Effector memory CD8-positive, alpha-beta T cell (primary cell): ENCODE data around the gene GALNT2.

ENCODE experiments used
- ATAC-seq: fragments of 150-1000 bp; cut with Tn5 transposase; replicated peaks from 2 replicates; pipeline ENCODE4 v1.10.0; 2021; ENCODE audit warnings: mild to moderate bottlenecking, moderate library complexity
- DNase-seq, 3 experiments: peaks; one replicate each; pipeline ENCODE4 v3.0.0; 2021
- H3K27ac Mint-ChIP-seq, 2 donors: one replicate each; pipeline ENCODE4 v1.8.0; 2022; ENCODE audit warnings: mild to moderate bottlenecking in 2 of 2, mixed read lengths in 2 of 2, moderate library complexity in 2 of 2
- H3K27me3 Mint-ChIP-seq, 2 donors: one replicate each; pipeline ENCODE4 v1.8.0; 2022; ENCODE audit warnings: mixed read lengths in 2 of 2
- H3K36me3 Mint-ChIP-seq: one replicate; pipeline ENCODE4 v1.8.0; 2022; ENCODE audit warnings: mild to moderate bottlenecking, moderate library complexity, mixed read lengths; ENCODE audit not compliant: insufficient read depth
- H3K4me1 Mint-ChIP-seq, 2 donors: one replicate each; pipeline ENCODE4 v1.8.0; 2022; ENCODE audit warnings: low read depth in 2 of 2, mixed read lengths in 2 of 2
- H3K4me3 Mint-ChIP-seq, 2 donors: one replicate each; pipeline ENCODE4 v1.8.0; 2022; ENCODE audit warnings: mild to moderate bottlenecking in 2 of 2, mixed read lengths in 2 of 2, moderate library complexity in 2 of 2
- H3K9me3 Mint-ChIP-seq, 2 donors: one replicate each; pipeline ENCODE4 v1.8.0; 2022; ENCODE audit warnings: mixed read lengths in 2 of 2

Gene GALNT2

GRCh38 chr1:230121950-230122349, 54.9 kb downstream of the GALNT2 start:
- no peak overlapping the region for H3K27ac Mint-ChIP-seq
- no peaks in the 10 kb centered on the region for H3K9me3 Mint-ChIP-seq
- H3K4me3 Mint-ChIP-seq: no peak overlapping the region
- no peaks in the 10 kb centered on the region for H3K27me3 Mint-ChIP-seq
- no peak for DNase-seq
- peaks cover 62 to 63% of the 10 kb centered on the region in 2 donors for H3K4me1 Mint-ChIP-seq
- H3K36me3 Mint-ChIP-seq: peaks cover 5% of the 10 kb centered on the region
- no peak for ATAC-seq

- Mint-ChIP-seq H3K4me1 (peaks cover 64 to 66% of the 10 kb centered on the region in 2 donors), H3K4me3 (peak overlapping the region in 1 of 2 donors; percentile 35), H3K27ac (peak overlapping the region; percentile 36 to 77), H3K36me3 (peaks cover 5% of the 10 kb centered on the region), H3K9me3 (no peaks in the 10 kb centered on the region), H3K27me3 (no peaks in the 10 kb centered on the region)
- DNase-seq: no peak
- no peak for ATAC-seq
Measured at GRCh38 chr1:230122366-230123279, 55.6 kb downstream of the GALNT2 start.

- ATAC-seq: peak; percentile 75
- peaks cover 64 to 67% of the 10 kb centered on the region in 2 donors for H3K4me1 Mint-ChIP-seq
- no peak for DNase-seq
- peaks cover 7% of the 10 kb centered on the region for H3K36me3 Mint-ChIP-seq
- H3K4me3 Mint-ChIP-seq: peak overlapping the region; percentile 35 to 41
- H3K27ac Mint-ChIP-seq: peak overlapping the region; percentile 36 to 77
- no peaks in the 10 kb centered on the region for H3K9me3 Mint-ChIP-seq
- no peaks in the 10 kb centered on the region for H3K27me3 Mint-ChIP-seq
Measured at GRCh38 chr1:230123280-230124185, 56.5 kb downstream of the GALNT2 start.

- Mint-ChIP-seq H3K9me3 (no peaks in the 10 kb centered on the region), H3K4me3 (peak overlapping the region; percentile 35 to 41), H3K4me1 (peaks cover 61 to 64% of the 10 kb centered on the region in 2 donors), H3K27me3 (no peaks in the 10 kb centered on the region), H3K36me3 (peaks cover 7% of the 10 kb centered on the region), H3K27ac (peak overlapping the region; percentile 77)
- DNase-seq (no peak), ATAC-seq (peak; percentile 41)
Measured at GRCh38 chr1:230124186-230125128, 57.4 kb downstream of the GALNT2 start.

- Mint-ChIP-seq H3K4me1 (peaks cover 64 to 65% of the 10 kb centered on the region in 2 donors), H3K27ac (peak overlapping the region; percentile 75 to 77), H3K4me3 (peak overlapping the region; percentile 20 to 41), H3K36me3 (peaks cover 7% of the 10 kb centered on the region), H3K9me3 (no peaks in the 10 kb centered on the region), H3K27me3 (no peaks in the 10 kb centered on the region)
- no peak for ATAC-seq
- DNase-seq: no peak
Measured at GRCh38 chr1:230125141-230125540, 58.1 kb downstream of the GALNT2 start.

GRCh38 chr1:230125640-230126528, 58.8 kb downstream of the GALNT2 start:
- no peak for DNase-seq
- ATAC-seq: no peak
- peaks cover 62 to 63% of the 10 kb centered on the region in 2 donors for H3K4me1 Mint-ChIP-seq
- H3K4me3 Mint-ChIP-seq: peak overlapping the region; percentile 37 to 55
- H3K36me3 Mint-ChIP-seq: peaks cover 3% of the 10 kb centered on the region
- no peaks in the 10 kb centered on the region for H3K9me3 Mint-ChIP-seq
- H3K27ac Mint-ChIP-seq: peak overlapping the region; percentile 12 to 63
- no peaks in the 10 kb centered on the region for H3K27me3 Mint-ChIP-seq

- ATAC-seq: no peak
- H3K27me3 Mint-ChIP-seq: no peaks in the 10 kb centered on the region
- peak overlapping the region; percentile 55 for H3K4me3 Mint-ChIP-seq
- H3K9me3 Mint-ChIP-seq: no peaks in the 10 kb centered on the region
- DNase-seq: no peak
- peaks cover 3% of the 10 kb centered on the region for H3K36me3 Mint-ChIP-seq
- peaks cover 57 to 62% of the 10 kb centered on the region in 2 donors for H3K4me1 Mint-ChIP-seq
- peak overlapping the region; percentile 12 to 63 for H3K27ac Mint-ChIP-seq
Measured at GRCh38 chr1:230126529-230127104, 59.6 kb downstream of the GALNT2 start.

GRCh38 chr1:230127105-230128054, 60.3 kb downstream of the GALNT2 start:
- H3K36me3 Mint-ChIP-seq: peaks cover 3% of the 10 kb centered on the region
- ATAC-seq: peak; percentile 62
- H3K4me3 Mint-ChIP-seq: peak overlapping the region; percentile 55
- H3K27me3 Mint-ChIP-seq: no peaks in the 10 kb centered on the region
- peak in 1 of 3 experiments; percentile 9 for DNase-seq
- H3K4me1 Mint-ChIP-seq: peaks cover 60 to 67% of the 10 kb centered on the region in 2 donors
- H3K9me3 Mint-ChIP-seq: no peaks in the 10 kb centered on the region
- H3K27ac Mint-ChIP-seq: peak overlapping the region; percentile 63 to 69

GRCh38 chr1:230128569-230129285, 61.7 kb downstream of the GALNT2 start:
- H3K27me3 Mint-ChIP-seq: no peaks in the 10 kb centered on the region
- H3K4me1 Mint-ChIP-seq: peaks cover 55 to 61% of the 10 kb centered on the region in 2 donors

GRCh38 chr1:230129341-230129740, 62.3 kb downstream of the GALNT2 start:
- no peak for ATAC-seq
- DNase-seq: no peak
- H3K4me3 Mint-ChIP-seq: no peak overlapping the region
- no peaks in the 10 kb centered on the region for H3K27me3 Mint-ChIP-seq
- peaks cover 3% of the 10 kb centered on the region for H3K36me3 Mint-ChIP-seq
- H3K9me3 Mint-ChIP-seq: no peaks in the 10 kb centered on the region
- H3K4me1 Mint-ChIP-seq: peaks cover 51 to 56% of the 10 kb centered on the region in 2 donors
- H3K27ac Mint-ChIP-seq: no peak overlapping the region

More at GRCh38 chr1:230128569-230129285, 61.7 kb downstream of the GALNT2 start:
- Mint-ChIP-seq H3K36me3 (peaks cover 3% of the 10 kb centered on the region), H3K4me3 (no peak overlapping the region), H3K27ac (peak overlapping the region in 1 of 2 donors; percentile 69), H3K9me3 (no peaks in the 10 kb centered on the region)
- no peak for DNase-seq
- no peak for ATAC-seq
